HG03432 (cell line): ENCODE measurements around the gene ARAP2.

ENCODE experiments used
- ATAC-seq: cut with Tn5 transposase; IDR thresholded peaks from one replicate; pipeline ENCODE4 v1.9.1; 2021; ENCODE audit warnings: mild to moderate bottlenecking, moderate library complexity; ENCODE audit not compliant: unreplicated experiment

Gene ARAP2

DNA sequence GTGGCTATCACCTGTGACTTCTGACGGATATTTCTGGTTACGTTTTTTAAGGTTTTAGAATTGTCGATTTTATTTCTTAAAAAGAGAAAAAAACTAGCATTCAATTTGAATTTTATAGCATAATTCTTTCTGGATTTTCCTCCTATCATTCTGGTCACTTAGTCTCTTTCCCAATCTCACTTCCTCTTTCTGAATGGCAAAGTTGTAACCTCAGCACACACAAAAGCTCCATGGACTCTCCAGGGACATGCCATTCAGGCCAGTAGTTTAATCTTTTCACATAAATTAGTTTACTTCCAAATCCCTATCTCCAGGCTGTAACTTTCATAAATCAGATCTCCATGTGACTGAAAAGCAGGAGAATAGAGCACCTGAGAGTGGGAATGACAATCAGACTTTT, 110.7 kb downstream of the ARAP2 start:
- no peak for ATAC-seq

DNA sequence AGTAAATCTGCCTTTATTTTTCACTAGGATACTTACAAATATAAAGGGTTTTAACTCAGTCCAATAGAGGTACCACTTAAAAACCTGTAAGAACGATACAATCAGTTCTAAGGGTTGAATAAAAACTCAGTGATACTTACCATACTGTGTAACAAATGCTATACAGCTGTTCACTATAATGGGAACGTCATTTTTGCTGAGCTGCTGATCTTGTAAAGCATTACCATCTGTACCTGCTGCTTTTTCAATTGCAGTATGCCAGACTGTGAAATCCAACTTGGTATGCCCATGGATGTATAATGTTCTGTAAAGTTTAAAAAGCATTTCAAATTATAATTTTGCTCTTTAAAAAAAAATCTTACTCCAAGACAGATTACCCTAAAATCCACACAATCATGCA, 111.2 kb downstream of the ARAP2 start:
- no peak for ATAC-seq

GRCh38 chr4:36130641-36131040, 113.7 kb downstream of the ARAP2 start:
- no peak for ATAC-seq

GRCh38 chr4:36128689-36129088, 115.6 kb downstream of the ARAP2 start:
- ATAC-seq = no peak

DNA sequence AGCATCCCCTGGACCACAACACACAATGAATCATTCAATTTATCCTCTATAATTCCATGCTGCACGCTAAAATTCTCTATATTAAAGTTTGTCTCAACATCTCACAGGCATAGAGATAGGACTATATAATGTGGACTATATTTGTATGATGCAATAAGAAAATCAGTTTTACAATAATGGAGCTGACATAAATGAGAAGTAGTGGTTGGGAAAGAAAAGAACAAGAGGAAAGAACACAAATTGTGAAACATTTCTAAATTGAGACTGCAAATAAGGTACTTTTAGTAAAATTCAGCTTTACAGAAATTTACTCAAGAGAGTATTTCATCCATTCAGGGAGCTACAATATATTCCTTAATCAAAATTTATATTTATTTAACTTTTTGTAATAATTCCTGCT, 120.4 kb downstream of the ARAP2 start:
- ATAC-seq = no peak

- no peak for ATAC-seq
Observed at GRCh38 chr4:36115312-36115711, 129.0 kb downstream of the ARAP2 start.

- ATAC-seq = no peak
Observed at GRCh38 chr4:36111172-36111571, 133.1 kb downstream of the ARAP2 start.

DNA sequence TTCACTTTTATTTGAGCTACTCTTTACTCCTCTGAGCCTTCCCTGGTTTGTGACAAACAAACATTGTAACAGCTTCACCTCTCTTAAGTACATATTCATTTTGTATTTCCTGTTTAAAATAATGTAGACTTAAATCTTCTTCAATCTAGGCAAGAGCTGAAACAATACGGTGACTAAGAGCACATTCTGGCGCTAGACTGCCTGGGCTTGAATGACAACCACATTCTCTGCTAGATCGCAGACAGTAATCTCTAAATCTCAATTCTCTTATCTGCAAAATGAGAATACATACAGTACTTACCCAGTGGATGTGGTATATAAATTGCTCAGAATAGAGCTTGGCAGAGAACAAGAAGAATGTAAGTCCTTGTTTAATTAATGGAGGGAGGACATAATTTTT, 144.8 kb downstream of the ARAP2 start:
- no peak for ATAC-seq

GRCh38 chr4:36094995-36095394, 149.3 kb downstream of the ARAP2 start:
- ATAC-seq = no peak

- ATAC-seq = no peak
Observed at GRCh38 chr4:36091997-36092396, 152.3 kb downstream of the ARAP2 start.

DNA sequence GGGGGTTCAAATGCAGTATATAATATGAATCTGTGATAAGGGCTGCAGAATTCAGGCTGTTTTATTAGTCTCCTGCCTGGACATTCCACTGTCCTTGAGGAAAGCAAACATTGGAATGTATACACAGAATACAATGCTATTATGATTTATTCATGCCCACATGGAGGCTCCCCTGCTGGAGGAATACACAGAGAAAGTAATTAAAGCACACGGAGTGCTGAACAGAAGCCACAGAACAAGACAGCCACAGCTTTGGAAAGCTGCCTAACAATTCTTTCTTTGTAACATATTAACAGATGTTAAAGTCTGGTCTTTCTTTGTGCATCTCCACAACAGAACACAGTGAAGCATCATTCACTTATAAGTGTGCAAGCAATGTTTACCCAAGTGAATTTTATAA, 155.8 kb downstream of the ARAP2 start:
- ATAC-seq = no peak

DNA sequence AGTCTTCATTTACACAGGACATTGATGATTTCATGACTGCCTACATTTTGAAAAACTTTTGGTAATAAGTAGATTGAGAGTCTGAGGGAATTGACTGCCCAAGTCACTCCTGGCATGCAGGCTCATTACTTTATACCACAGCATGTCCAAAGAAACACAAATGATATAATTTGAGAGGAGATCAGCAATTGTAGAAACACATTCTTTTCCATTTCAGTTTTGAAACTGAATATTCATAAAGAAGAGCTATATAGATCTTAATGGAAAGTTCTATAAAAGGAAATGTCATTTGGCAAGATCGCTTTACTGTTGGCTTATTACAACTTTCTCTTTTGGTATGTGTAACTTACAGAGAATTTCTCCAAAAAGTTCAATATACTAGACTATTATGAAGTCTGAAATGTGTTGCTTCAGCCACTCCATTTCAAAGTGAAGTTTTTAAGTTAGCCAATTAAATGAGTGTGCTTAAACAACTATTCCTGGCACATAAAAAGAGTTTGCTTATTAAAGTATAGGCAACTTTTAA, 158.0 kb downstream of the ARAP2 start:
- no peak for ATAC-seq

DNA sequence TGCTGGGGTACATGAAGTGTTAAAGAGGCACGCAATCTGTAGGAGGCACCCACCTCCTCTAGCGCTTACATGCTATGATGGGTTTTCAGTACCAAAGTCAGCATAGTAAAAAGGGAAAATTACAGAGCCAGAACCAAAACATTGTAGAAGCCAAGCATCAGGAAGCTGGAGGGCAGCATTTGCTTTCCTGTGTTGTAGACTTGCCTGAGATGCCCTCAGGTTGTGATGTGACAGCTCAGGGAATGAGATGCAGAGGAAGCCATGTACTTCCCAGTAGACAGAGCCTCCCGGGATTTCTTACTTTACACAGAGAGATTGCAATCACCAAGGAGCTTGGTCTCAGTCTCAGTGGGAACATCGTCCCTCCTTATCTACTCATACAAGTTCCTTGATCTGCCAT, 161.5 kb downstream of the ARAP2 start:
- no peak for ATAC-seq

- peak; percentile 99 for ATAC-seq
Observed at GRCh38 chr4:36081185-36081584, 163.1 kb downstream of the ARAP2 start.

DNA sequence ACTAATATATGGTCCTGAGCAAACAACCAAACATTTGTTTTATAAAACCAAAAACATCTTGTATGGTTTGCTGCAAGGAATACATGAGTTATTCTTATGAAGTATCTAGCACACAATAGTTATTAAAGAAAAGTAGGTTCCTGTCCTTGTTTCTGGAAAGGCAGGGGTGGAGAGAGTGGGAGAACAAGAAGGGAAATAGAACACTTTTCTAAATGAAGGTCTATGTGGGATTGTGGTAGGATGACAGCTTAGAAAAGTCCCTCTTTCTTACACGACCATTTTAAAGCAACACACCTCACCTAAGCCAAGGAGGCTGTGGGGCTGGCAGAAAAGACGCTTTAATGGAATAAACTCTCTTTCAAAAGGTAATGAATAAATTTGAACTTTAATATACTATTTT, 164.6 kb downstream of the ARAP2 start:
- ATAC-seq = no peak

- no peak for ATAC-seq
Observed at GRCh38 chr4:36078319-36078718, 166.0 kb downstream of the ARAP2 start.

DNA sequence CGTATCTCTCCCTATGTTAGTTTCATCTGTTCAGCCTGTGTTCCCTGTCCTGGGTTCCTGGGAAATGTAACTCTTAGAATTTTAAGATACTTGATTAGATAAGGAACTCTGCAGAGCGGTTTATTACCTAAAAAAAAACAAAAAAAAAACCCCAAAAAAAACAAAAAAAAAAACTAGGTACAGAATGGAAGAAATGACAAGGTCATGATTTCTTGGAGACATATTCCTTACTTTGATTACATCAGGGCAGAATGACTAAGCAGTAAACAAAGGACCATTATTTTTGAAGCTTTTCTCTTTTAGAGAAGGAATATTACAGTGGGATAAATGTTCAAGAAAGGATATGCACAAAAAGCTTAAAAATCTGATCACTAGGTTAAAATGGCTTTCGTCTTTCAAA, 171.8 kb downstream of the ARAP2 start:
- ATAC-seq = no peak

DNA sequence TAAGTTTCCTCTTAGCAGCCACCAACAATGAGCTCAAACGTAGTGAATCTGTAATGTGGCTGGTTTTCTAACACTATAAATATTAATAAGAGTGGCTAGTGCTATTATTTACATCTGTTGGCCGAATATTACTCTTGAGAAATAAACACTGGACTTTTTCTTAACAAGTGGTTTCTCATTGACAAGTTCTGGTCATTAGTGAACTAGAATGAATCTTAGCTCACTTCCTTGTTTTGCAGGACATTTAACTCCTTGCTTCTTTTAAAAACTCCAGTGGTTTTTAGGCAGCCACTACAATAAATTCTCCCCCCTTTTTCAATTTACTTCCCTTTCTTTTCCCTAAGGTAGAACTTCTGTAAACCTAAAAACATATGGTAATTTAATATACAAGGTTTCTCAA, 177.2 kb downstream of the ARAP2 start:
- ATAC-seq = no peak

DNA sequence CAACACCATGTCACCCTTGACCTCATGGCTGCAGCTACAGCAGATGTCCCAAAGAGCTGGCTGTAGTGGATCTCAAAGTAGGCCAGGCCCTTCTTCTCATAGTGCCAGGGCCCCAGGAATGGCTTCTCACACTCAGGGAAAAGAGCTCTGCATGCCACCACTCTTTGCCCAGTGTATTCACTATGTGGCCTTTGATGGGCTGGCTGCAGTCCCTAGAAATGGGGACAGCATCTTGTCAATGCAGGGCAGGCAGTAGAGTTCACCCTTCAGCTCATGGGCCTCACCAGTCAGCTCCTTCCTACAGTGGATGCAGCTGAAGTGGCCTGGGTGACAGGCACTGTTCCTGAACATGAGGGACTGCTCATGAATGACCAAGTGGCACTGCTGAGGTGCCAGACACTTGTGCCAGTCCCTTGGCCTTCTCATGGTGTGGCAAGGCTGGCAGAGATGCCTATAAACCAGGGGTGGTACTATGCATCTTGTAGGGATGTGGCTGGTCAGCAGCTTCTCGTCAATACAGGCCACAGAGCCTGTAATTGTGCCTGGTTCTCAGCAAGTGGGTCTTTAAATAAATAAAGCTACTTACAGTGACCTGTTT, 178.9 kb downstream of the ARAP2 start:
- ATAC-seq = no peak

- ATAC-seq = no peak
Observed at GRCh38 chr4:36064117-36064516, 180.2 kb downstream of the ARAP2 start.

- ATAC-seq = no peak
Observed at GRCh38 chr4:36056136-36056535, 188.2 kb downstream of the ARAP2 start.

DNA sequence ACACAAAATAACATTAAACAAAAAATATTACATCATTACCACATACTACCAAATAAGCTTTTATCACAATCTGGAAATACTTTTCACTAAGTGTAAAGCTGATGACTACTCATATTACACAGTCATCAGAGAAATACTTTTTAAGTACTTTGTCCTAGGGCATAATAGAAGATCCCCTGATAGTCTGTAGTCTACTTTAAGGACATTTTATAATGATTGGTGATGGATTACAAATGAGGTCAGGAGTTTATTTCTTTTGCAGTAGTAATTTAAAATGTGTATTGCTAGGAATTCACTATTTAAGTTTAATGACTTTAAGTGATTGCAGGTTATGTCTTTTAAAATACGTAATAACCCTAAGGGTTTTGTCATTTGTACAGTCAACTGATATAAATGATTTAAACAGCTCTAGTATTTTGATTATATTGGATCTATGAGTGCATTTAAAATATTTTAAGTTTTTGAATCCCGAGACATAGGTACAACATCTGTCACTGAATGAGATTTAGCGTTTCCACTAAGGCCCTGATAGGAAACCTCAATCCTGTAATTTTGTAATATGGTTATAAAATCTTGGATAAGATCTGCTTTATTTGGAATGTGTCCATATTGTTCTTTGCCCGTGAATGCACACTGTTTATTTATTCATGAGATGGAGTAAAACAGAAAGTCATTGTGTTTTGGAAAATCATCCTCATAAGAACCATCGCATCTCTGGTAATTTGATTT, 189.5 kb downstream of the ARAP2 start:
- ATAC-seq = no peak

GRCh38 chr4:36053930-36054329, 190.4 kb downstream of the ARAP2 start:
- no peak for ATAC-seq
